Erythroblast (primary cell): Measurements from ENCODE around the gene PDE1C.

Experiments
- GATA1 ChIP-seq: IDR thresholded peaks from 2 replicates; pipeline ENCODE4 v1.6.1; 2011; ENCODE audit warnings: low read depth, mild to moderate bottlenecking, control low read depth, low read length, moderate library complexity
- POLR2A ChIP-seq: IDR thresholded peaks from 2 replicates; pipeline ENCODE4 v1.6.1; 2011; ENCODE audit warnings: mild to moderate bottlenecking, low read length

DNA sequence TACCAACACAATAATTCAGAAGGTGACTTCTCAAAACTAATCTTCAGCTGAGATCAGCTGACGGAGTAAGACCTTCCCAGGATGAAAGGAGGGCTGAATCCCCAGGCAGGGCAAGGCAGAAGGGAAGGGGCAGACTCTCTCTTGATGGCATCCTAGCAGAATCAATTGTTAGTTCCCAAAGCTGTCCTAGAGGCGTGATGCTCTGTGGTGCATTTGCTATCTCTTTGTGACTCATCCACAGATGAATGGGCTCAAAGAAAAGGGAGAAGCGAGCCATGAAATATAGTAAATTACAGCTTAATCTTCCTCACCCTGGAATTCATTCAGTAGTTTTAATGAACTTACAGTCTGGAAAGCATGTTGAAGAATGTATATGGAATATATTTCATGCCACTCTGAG, 37.2 kb downstream of the PDE1C start:
- TF ChIP-seq POLR2A = no peak
- no peak for TF ChIP-seq GATA1
